ENCODE results near the gene HS3ST1. TPM values are rescaled to one million over a fixed set of nuclear protein-coding genes. Genes with fewer than 3 reads are reported as not detected.
A peak's percentile ranks its signal among the peaks of the same experiment; 100 is the strongest.

The HS3ST1 gene
- total and polyA plus RNA-seq, 2 donors from 2014 or later = 1.1 to 39.0 TPM

GRCh38 chr4:11424856-11425255, 3.8 kb downstream of the HS3ST1 start:
- no peak for DNase-seq
- Histone ChIP-seq H3K4me3 (ENCODE audit: low read length in 3 of 3) (no peak overlapping the region), H3K36me3 (ENCODE audit: control insufficient read depth in 2 of 3, insufficient read depth in 3 of 3, low read length in 3 of 3) (no peaks in the 10 kb centered on the region), H3K9ac (ENCODE audit: low read length in 3 of 3) (no peak overlapping the region), H3K27me3 (ENCODE audit: control insufficient read depth, insufficient read depth, low read length) (peaks cover 12% of the 10 kb centered on the region), H3K9me3 (ENCODE audit: control insufficient read depth in 2 of 3, insufficient read depth in 1 of 3, low read length in 3 of 3) (no peaks in the 10 kb centered on the region), H3K27ac (ENCODE audit: low read depth in 2 of 2, low read length in 2 of 2) (no peak overlapping the region), H3K4me1 (ENCODE audit: control insufficient read depth in 2 of 3, insufficient read depth in 2 of 3, low read depth in 1 of 3, low read length in 3 of 3) (peaks cover 0 to 12% (median 0%) of the 10 kb centered on the region in 3 donors)
- intact Hi-C loops (cut with DNase I) = no loop called here
- FAIRE-seq = no peak
- TF ChIP-seq CTCF (IDR thresholded peaks at IDR 0.05; ENCODE audit: borderline replicate concordance, extremely low read depth, insufficient read depth) = no peak

DNA sequence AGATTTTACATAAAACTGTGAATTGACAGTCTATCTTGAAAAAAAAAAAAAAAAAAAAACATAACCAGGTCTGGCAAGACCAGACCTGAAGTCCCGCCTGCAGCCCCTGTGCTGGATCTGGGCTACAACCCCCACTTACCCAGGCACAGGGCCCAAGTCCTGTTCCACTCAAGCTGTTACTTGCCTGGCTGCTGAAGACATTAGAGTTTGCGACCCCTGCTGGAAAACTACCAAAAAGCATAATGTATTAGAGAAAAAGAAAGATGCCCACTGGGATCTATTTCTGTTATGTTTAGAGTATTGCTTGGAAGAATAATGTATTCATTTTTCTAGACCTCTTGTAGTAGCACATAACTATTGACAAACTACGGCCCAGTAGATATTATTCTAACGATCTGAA, 4.7 kb downstream of the HS3ST1 start:
- H3K27ac ChIP-seq (ENCODE audit: low read depth in 2 of 2, low read length in 2 of 2) = no peak overlapping the region
- H3K9ac ChIP-seq (ENCODE audit: low read length in 3 of 3) = no peak overlapping the region
- H3K9me3 ChIP-seq (ENCODE audit: control insufficient read depth in 2 of 3, insufficient read depth in 1 of 3, low read length in 3 of 3) = no peaks in the 10 kb centered on the region
- peaks cover 12% of the 10 kb centered on the region for H3K27me3 ChIP-seq (ENCODE audit: control insufficient read depth, insufficient read depth, low read length)
- TF ChIP-seq CTCF (IDR thresholded peaks at IDR 0.05; ENCODE audit: borderline replicate concordance, extremely low read depth, insufficient read depth) = peak; percentile 8
- peaks cover 0 to 12% (median 0%) of the 10 kb centered on the region in 3 donors for H3K4me1 ChIP-seq (ENCODE audit: control insufficient read depth in 2 of 3, insufficient read depth in 2 of 3, low read depth in 1 of 3, low read length in 3 of 3)
- no peak overlapping the region for H3K4me3 ChIP-seq (ENCODE audit: low read length in 3 of 3)
- FAIRE-seq = no peak
- intact Hi-C loops (cut with DNase I) = no loop called here
- DNase-seq = peak in 4 of 5 donors; percentile 43 to 77 (median 54)
- H3K36me3 ChIP-seq (ENCODE audit: control insufficient read depth in 2 of 3, insufficient read depth in 3 of 3, low read length in 3 of 3) = no peaks in the 10 kb centered on the region

DNA sequence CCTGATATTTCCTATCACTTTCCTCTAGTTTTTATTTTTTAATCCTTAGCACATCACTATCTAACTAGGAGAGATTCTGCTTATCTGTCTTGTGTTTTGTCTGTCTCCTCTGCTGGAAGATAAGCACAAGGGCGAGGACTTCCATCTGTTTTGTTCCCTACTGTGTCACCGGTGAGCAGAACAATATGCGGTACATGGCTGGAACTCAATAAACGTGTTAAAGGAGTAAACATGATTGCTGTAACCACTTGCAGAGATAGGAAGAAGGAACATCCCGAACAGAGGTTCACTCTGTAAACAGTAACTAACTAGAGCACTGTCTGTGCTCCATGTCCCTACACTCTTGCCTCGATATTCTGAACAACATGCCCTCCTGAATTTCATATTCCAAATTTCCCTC, 5.2 kb downstream of the HS3ST1 start:
- Histone ChIP-seq H3K27me3 (ENCODE audit: control insufficient read depth, insufficient read depth, low read length) (peaks cover 12% of the 10 kb centered on the region), H3K9ac (ENCODE audit: low read length in 3 of 3) (no peak overlapping the region), H3K36me3 (ENCODE audit: control insufficient read depth in 2 of 3, insufficient read depth in 3 of 3, low read length in 3 of 3) (no peaks in the 10 kb centered on the region), H3K4me3 (ENCODE audit: low read length in 3 of 3) (no peak overlapping the region), H3K4me1 (ENCODE audit: control insufficient read depth in 2 of 3, insufficient read depth in 2 of 3, low read depth in 1 of 3, low read length in 3 of 3) (peaks cover 0 to 12% (median 0%) of the 10 kb centered on the region in 3 donors), H3K27ac (ENCODE audit: low read depth in 2 of 2, low read length in 2 of 2) (no peak overlapping the region), H3K9me3 (ENCODE audit: control insufficient read depth in 2 of 3, insufficient read depth in 1 of 3, low read length in 3 of 3) (no peaks in the 10 kb centered on the region)
- intact Hi-C loops (cut with DNase I) = no loop called here
- FAIRE-seq = no peak
- no peak for DNase-seq
- TF ChIP-seq CTCF (IDR thresholded peaks at IDR 0.05; ENCODE audit: borderline replicate concordance, extremely low read depth, insufficient read depth) = no peak

GRCh38 chr4:11421116-11421515, 7.6 kb downstream of the HS3ST1 start:
- Histone ChIP-seq H3K27me3 (ENCODE audit: control insufficient read depth, insufficient read depth, low read length) (no peaks in the 10 kb centered on the region), H3K4me3 (ENCODE audit: low read length in 3 of 3) (no peak overlapping the region), H3K9ac (ENCODE audit: low read length in 3 of 3) (no peak overlapping the region), H3K36me3 (ENCODE audit: control insufficient read depth in 2 of 3, insufficient read depth in 3 of 3, low read length in 3 of 3) (no peaks in the 10 kb centered on the region), H3K4me1 (ENCODE audit: control insufficient read depth in 2 of 3, insufficient read depth in 2 of 3, low read depth in 1 of 3, low read length in 3 of 3) (peaks cover 0 to 2% (median 0%) of the 10 kb centered on the region in 3 donors), H3K27ac (ENCODE audit: low read depth in 2 of 2, low read length in 2 of 2) (no peak overlapping the region), H3K9me3 (ENCODE audit: control insufficient read depth in 2 of 3, insufficient read depth in 1 of 3, low read length in 3 of 3) (no peaks in the 10 kb centered on the region)
- intact Hi-C loops (cut with DNase I) = no loop called here
- FAIRE-seq (no peak), DNase-seq (no peak)
- no peak for TF ChIP-seq CTCF (IDR thresholded peaks at IDR 0.05; ENCODE audit: borderline replicate concordance, extremely low read depth, insufficient read depth)

Data from kidney (tissue), 14 donors.